HG02870 (cell line): ENCODE results near the gene PCDHA7.
"Not testable (repeated sequence)": the region's sequence is repeated elsewhere in the genome, so short reads cannot be mapped to it uniquely, and the experiment has no call there.

Experiments used
- ATAC-seq: cut with Tn5 transposase; IDR thresholded peaks from one replicate; pipeline ENCODE4 v1.9.1; 2021; ENCODE audit warnings: mild to moderate bottlenecking, moderate library complexity; ENCODE audit not compliant: unreplicated experiment

PCDHA7 gene

DNA sequence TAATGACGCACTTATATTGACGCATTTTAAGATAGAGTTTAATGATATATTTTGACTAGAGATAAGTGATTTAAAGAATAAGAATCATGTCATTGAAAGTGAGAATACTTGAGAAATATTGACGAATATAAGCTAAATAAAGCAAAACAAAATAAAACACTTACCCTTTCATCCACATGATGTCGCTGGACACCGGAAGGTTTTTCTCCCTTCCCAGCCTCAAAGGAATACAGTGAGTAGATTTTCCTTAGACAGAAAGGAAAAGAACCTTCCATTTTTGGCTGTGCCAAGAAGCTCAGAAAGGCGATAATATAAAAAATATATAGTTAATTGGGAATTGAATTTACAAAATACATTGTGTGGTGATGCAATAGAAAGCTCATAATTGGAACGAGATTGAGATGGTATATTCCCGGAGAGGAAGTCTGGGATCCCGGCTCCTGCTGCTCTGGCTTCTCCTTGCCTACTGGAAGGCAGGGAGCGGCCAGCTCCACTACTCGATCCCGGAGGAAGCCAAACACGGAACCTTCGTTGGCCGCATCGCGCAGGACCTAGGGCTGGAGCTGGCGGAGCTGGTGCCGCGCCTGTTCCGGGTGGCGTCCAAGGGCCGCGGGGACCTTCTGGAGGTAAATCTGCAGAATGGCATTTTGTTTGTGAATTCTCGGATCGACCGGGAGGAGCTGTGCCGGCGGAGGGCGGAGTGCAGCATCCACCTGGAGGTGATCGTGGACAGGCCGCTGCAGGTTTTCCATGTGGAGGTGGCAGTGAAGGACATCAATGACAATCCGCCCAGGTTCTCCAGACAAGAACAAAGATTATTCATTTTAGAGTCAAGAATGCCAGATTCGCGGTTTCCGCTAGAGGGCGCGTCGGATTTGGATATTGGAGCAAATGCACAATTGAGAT lies 12.4 kb upstream of the PCDHA7 start, which contains the start of gene PCDHA5:
PCDHA5 (plus strand) TSS at position 239 of the 906 bp plus-strand sequence.
- no peak for ATAC-seq

DNA sequence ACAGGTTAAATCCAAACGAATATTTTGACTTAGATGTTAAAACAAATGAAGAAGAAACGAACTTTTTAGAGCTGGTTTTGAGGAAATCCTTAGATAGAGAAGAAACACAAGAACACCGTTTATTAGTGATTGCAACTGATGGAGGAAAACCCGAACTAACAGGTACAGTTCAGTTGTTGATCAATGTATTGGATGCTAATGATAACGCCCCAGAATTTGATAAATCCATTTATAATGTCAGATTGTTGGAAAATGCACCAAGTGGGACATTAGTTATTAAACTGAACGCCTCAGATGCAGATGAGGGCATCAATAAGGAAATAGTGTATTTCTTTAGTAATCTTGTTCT lies 11.8 kb upstream of the PCDHA7 start:
- no peak for ATAC-seq

DNA sequence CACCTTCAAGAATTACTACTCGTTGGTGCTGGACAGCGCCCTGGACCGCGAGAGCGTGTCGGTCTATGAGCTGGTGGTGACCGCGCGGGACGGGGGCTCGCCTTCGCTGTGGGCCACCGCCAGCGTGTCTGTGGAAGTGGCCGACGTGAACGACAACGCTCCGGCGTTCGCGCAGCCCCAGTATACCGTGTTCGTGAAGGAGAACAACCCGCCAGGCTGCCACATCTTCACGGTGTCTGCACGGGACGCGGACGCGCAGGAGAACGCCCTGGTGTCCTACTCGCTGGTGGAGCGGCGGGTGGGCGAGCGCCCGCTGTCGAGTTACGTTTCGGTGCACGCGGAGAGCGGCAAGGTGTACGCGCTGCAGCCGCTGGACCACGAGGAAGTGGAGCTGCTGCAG lies 11.1 kb upstream of the PCDHA7 start:
- ATAC-seq: not testable (repeated sequence)

DNA sequence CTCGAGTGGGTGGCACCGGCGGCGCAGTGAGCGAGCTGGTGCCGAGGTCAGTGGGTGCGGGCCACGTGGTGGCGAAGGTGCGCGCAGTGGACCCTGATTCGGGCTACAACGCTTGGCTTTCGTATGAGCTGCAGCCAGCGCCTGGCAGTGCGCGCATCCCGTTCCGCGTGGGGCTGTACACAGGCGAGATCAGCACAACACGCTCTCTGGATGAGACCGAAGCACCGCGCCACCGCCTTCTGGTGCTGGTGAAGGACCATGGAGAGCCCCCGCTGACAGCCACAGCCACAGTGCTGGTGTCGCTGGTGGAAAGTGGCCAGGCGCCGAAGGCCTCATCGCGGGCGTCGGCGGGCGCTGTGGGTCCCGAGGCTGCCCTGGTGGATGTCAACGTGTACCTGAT lies 10.6 kb upstream of the PCDHA7 start:
- ATAC-seq: no peak

DNA sequence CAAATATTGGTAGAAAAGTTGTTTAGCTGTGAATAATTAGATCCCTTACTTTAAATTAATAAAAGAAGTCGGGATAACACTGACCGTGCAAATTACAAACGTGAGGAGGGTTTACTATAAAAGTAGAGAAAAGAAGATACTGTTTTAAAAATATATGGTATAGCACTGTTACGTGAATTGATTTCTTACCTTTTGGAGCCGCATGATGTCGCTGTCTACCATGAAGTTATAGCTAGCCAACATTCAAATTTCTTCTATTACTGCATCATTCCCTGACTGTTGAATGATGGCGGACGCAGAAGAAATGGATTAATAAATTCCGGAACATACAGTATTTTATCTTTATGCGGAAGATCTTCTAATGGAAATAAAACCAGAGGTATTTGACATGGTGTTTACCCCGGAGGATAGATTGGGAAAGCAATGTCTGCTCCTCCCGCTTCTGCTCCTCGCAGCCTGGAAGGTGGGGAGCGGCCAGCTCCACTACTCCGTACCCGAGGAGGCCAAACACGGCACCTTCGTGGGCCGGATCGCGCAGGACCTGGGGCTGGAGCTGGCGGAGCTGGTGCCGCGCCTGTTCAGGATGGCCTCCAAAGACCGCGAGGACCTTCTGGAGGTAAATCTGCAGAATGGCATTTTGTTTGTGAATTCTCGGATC lies 6.2 kb upstream of the PCDHA7 start, which contains the start of gene PCDHA6:
PCDHA6 (plus strand) TSS at position 257 of the 658 bp plus-strand sequence; CDS start at position 389, 132 bp downstream.
- no peak for ATAC-seq

DNA sequence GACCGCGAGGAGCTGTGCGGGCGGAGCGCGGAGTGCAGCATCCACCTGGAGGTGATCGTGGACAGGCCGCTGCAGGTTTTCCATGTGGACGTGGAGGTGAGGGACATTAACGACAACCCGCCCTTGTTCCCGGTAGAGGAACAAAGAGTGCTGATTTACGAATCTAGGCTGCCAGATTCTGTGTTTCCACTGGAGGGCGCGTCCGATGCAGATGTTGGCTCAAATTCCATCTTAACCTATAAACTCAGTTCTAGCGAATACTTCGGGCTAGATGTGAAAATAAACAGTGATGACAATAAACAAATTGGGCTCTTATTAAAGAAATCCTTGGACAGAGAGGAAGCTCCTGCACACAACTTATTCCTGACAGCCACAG lies 5.7 kb upstream of the PCDHA7 start:
- ATAC-seq: no peak

DNA sequence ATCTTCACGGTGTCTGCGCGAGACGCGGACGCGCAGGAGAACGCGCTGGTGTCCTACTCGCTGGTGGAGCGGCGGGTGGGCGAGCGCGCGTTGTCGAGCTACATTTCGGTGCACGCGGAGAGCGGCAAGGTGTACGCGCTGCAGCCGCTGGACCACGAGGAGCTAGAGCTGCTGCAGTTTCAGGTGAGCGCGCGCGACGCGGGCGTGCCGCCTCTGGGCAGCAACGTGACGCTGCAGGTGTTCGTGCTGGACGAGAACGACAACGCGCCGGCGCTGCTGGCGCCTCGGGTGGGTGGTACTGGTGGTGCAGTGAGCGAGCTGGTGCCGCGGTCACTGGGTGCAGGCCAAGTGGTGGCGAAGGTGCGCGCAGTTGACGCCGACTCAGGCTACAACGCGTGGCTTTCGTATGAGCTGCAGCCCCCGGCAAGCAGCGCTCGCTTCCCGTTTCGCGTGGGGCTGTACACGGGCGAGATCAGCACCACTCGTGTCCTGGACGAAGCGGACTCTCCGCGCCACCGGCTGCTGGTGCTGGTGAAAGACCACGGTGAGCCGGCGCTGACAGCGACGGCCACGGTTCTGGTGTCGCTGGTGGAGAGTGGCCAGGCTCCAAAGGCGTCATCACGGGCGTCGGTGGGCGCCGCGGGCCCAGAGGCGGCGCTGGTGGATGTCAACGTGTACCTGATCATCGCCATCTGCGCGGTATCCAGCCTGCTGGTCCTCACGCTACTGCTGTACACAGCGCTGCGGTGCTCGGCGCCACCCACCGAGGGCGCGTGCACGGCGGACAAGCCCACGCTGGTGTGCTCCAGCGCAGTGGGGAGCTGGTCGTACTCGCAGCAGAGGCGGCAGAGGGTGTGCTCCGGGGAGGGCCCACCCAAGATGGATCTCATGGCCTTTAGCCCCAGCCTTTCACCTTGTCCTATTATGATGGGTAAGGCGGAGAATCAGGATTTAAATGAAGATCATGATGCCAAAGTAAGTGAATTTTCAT lies 4.3 kb upstream of the PCDHA7 start:
- ATAC-seq: not testable (repeated sequence)

DNA sequence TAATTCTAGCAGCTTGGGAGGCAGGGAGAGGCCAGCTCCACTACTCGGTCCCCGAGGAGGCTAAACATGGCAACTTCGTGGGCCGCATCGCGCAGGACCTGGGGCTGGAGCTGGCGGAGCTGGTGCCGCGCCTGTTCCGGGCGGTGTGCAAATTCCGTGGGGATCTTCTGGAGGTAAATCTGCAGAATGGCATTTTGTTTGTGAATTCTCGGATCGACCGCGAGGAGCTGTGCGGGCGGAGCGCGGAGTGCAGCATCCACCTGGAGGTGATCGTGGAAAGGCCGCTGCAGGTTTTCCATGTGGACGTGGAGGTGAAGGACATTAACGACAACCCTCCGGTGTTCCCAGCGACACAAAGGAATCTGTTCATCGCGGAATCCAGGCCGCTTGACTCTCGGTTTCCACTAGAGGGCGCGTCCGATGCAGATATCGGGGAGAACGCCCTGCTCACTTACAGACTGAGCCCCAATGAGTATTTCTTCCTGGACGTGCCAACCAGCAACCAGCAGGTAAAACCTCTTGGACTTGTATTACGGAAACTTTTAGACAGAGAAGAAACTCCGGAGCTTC lies 455 bp downstream of the PCDHA7 start:
- not testable (repeated sequence) for ATAC-seq

DNA sequence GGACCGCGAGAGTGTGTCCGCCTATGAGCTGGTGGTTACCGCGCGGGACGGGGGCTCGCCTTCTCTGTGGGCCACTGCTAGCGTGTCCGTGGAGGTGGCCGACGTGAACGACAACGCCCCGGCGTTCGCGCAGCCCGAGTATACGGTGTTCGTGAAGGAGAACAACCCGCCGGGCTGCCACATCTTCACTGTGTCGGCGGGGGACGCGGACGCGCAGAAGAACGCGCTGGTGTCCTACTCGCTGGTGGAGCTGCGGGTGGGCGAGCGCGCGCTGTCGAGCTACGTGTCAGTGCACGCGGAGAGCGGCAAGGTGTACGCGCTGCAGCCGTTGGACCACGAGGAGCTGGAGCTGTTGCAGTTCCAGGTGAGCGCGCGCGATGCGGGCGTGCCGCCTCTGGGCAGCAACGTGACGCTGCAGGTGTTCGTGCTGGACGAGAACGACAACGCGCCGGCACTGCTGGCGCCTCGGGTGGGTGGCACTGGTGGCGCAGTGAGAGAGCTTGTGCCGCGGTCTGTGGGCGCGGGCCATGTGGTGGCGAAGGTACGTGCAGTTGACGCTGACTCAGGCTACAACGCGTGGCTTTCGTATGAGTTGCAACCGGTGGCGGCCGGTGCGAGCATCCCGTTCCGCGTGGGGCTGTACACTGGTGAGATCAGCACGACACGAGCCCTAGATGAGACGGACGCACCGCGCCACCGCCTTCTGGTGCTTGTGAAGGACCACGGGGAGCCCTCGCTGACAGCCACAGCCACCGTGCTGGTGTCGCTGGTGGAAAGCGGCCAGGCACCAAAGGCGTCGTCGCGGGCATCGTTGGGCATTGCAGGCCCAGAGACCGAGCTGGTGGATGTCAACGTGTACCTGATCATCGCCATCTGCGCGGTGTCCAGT lies 1.8 kb downstream of the PCDHA7 start:
- no peak for ATAC-seq

DNA sequence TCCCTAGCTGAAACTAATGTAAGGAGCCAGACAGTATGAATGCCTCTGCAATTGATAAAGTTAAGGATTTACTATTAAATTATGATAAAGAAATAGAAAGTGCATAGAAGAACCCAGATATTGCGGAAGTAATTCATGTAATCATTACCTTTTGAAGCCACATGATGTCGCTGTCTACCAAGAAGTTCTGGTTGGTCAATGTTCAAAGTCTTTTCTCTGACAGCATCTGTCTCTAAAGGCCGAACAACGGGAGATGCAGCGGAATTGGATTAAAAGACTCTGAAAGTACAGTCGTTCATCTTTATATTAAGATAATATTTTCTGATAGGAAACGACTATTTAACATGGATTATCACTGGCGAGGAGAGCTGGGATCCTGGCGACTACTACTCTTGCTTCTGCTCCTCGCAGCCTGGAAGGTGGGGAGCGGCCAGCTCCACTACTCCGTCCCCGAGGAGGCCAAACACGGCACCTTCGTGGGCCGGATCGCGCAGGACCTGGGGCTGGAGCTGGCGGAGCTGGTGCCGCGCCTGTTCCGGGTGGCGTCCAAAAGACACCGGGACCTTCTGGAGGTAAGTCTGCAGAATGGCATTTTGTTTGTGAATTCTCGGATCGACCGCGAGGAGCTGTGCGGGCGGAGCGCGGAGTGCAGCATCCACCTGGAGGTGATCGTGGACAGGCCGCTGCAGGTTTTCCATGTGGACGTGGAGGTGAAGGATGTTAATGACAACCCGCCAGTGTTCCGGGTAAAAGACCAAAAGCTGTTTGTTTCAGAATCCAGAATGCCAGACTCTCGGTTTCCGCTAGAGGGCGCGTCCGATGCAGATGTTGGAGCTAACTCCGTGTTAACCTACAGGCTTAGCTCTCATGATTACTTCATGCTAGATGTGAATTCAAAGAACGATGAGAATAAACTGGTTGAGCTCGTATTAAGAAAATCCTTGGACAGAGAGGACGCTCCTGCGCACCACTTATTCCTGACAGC lies 7.2 kb downstream of the PCDHA7 start, which contains the start of gene PCDHA8:
PCDHA8 (plus strand) TSS at position 210 of the 985 bp plus-strand sequence; CDS start at position 345, 135 bp downstream.
- no peak for ATAC-seq

DNA sequence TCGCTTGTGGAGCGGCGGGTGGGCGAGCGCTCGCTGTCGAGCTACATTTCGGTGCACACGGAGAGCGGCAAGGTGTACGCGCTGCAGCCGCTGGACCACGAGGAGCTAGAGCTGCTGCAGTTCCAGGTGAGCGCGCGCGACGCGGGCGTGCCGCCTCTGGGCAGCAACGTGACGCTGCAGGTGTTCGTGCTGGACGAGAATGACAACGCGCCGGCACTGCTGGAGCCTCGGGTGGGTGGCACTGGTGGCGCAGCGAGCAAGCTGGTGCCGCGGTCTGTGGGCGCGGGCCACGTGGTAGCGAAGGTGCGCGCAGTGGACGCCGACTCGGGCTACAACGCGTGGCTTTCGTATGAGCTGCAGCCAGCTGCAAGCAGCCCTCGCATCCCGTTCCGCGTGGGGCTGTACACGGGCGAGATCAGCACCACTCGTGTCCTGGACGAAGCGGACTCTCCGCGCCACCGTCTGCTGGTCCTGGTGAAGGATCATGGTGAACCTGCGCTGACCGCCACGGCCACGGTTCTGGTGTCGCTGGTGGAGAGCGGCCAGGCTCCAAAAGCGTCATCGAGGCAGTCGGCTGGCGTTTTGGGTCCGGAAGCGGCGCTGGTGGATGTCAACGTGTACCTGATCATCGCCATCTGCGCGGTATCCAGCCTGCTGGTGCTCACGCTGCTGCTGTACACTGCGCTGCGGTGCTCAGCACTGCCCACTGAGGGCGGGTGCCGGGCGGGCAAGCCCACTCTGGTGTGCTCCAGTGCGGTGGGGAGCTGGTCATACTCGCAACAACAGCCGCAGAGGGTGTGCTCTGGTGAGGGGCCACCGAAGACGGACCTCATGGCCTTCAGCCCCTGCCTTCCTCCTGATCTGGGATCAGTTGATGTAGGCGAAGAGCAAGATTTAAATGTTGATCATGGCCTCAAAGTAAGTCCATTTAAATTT lies 9.0 kb downstream of the PCDHA7 start:
- ATAC-seq: no peak

DNA sequence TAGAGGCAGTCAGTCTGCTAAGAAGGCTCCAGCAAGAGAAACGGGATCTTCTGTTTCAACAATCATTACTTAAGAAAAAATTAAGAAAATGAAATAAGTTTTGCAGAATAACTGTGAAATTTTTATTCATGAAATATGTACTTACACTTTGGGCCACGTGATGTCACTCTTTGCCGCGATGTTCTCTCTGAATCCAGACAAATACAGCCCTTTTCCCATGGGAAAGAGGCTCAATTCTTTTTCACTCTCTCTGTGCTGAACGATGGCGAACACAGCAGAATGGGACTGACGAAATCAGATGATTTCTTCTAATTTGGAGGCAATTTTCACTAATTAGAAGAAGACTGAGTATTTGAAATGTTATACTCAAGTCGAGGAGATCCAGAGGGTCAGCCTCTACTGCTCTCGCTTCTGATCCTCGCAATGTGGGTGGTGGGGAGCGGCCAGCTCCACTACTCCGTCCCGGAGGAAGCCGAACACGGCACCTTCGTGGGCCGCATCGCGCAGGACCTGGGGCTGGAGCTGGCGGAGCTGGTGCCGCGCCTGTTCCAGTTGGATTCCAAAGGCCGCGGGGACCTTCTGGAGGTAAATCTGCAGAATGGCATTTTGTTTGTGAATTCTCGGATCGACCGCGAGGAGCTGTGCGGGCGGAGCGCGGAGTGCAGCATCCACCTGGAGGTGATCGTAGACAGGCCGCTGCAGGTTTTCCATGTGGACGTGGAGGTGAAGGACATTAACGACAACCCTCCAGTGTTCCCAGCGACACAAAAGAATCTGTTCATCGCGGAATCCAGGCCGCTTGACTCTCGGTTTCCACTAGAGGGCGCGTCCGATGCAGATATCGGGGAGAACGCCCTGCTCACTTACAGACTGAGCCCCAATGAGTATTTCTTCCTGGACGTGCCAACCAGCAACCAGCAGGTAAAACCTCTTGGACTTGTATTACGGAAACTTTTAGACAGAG lies 14.4 kb downstream of the PCDHA7 start, which contains the start of gene PCDHA9:
PCDHA9 (plus strand) TSS at position 244 of the 964 bp plus-strand sequence; CDS start at position 358, 114 bp downstream.
- ATAC-seq: not testable (repeated sequence)

DNA sequence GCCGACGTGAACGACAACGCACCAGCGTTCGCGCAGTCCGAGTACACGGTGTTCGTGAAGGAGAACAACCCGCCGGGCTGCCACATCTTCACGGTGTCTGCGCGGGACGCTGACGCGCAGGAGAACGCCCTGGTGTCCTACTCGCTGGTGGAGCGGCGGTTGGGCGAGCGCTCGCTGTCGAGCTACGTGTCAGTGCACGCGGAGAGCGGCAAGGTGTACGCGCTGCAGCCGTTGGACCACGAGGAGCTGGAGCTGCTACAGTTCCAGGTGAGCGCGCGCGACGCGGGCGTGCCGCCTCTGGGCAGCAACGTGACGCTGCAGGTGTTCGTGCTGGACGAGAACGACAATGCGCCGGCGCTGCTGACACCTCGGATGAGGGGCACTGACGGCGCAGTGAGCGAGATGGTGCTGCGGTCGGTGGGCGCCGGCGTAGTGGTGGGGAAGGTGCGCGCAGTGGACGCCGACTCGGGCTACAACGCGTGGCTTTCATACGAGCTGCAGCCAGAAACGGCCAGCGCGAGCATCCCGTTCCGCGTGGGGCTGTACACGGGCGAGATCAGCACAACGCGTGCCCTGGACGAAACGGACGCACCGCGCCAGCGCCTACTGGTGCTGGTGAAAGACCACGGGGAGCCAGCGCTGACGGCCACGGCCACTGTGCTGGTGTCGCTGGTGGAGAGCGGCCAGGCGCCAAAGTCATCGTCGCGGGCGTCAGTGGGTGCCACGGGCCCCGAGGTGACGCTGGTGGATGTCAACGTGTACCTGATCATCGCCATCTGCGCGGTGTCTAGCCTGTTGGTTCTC lies 16.0 kb downstream of the PCDHA7 start:
- not testable (repeated sequence) for ATAC-seq

DNA sequence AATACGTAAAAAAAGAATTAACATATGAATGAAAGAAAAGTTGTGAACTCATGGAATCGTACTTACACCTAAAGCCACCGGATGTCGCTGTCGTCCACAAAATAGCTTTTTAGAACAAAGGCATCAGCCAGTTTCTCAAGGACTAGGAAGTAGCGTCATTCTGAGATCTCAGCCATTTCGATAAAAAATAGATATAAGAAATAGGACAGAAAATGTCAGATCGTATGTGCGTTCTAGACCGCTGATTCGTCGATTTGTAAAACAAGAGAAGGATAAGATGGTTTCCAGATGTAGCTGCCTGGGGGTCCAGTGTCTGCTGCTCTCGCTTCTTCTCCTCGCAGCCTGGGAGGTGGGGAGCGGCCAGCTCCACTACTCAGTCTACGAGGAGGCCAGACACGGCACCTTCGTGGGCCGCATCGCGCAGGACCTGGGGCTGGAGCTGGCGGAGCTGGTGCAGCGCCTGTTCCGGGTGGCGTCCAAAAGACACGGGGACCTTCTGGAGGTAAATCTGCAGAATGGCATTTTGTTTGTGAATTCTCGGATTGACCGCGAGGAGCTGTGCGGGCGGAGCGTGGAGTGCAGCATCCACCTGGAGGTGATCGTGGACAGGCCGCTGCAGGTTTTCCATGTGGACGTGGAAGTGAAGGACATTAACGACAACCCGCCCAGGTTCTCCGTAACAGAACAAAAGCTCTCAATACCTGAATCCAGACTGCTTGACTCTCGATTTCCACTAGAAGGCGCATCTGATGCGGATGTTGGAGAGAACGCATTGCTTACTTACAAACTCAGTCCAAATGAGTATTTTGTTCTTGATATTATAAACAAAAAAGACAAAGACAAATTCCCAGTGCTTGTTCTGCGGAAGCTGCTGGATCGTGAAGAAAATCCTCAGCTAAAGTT lies 22.0 kb downstream of the PCDHA7 start, which contains the start of gene PCDHA10:
PCDHA10 (plus strand) TSS at position 126 of the 903 bp plus-strand sequence; CDS start at position 278, 152 bp downstream.
- no peak for ATAC-seq
